NCI-H1417 (cell line): ENCODE results near the gene TMPRSS12.
"Not testable (repeated sequence)": the region's sequence is repeated elsewhere in the genome, so short reads cannot be mapped to it uniquely, and the experiment has no call there.

Experiments used
- DNase-seq, 3 experiments: peaks; one replicate each; lab custom pipeline; 2025; lab: John Stamatoyannopoulos, UW

TMPRSS12 gene

GRCh38 chr12:50859621-50860310 is 17.0 kb downstream of the TMPRSS12 start:
- no peak for DNase-seq

GRCh38 chr12:50862316-50862715 is 19.6 kb downstream of the TMPRSS12 start:
- no peak for DNase-seq

- no peak for DNase-seq
Measured at GRCh38 chr12:50865266-50865665, 22.5 kb downstream of the TMPRSS12 start.

- DNase-seq: not testable (repeated sequence)
Measured at GRCh38 chr12:50868881-50869280, 26.2 kb downstream of the TMPRSS12 start.

- DNase-seq: no peak
Measured at GRCh38 chr12:50882563-50882962, 39.8 kb downstream of the TMPRSS12 start.

- DNase-seq: no peak
Measured at GRCh38 chr12:50887191-50887590, 44.5 kb downstream of the TMPRSS12 start.

GRCh38 chr12:50888666-50889065 is 45.9 kb downstream of the TMPRSS12 start:
- DNase-seq: no peak

- DNase-seq: no peak
Measured at GRCh38 chr12:50894241-50894640, 51.5 kb downstream of the TMPRSS12 start.

- DNase-seq: no peak
Measured at GRCh38 chr12:50901685-50902113, 59.0 kb downstream of the TMPRSS12 start.

- not testable (repeated sequence) for DNase-seq
Measured at GRCh38 chr12:50908479-50908878, 65.8 kb downstream of the TMPRSS12 start.

GRCh38 chr12:50912361-50912760 is 69.6 kb downstream of the TMPRSS12 start:
- not testable (repeated sequence) for DNase-seq

GRCh38 chr12:50913224-50913623 is 70.5 kb downstream of the TMPRSS12 start:
- no peak for DNase-seq

- no peak for DNase-seq
Measured at GRCh38 chr12:50914872-50915484, 72.3 kb downstream of the TMPRSS12 start.

GRCh38 chr12:50916292-50916691 is 73.6 kb downstream of the TMPRSS12 start:
- no peak for DNase-seq

GRCh38 chr12:50918584-50919316 is 76.0 kb downstream of the TMPRSS12 start:
- no peak for DNase-seq

GRCh38 chr12:50922820-50923219 is 80.1 kb downstream of the TMPRSS12 start:
- no peak for DNase-seq

GRCh38 chr12:50923361-50924130 is 80.8 kb downstream of the TMPRSS12 start:
- peak in 1 of 3 experiments; percentile 42 for DNase-seq

- peak in 1 of 3 experiments; percentile 68 for DNase-seq
Measured at GRCh38 chr12:50924131-50924438, 81.4 kb downstream of the TMPRSS12 start.

GRCh38 chr12:50924439-50925341 is 82.0 kb downstream of the TMPRSS12 start:
- DNase-seq: peak; percentile 82 to 98 (median 91)

GRCh38 chr12:50925342-50925651 is 82.6 kb downstream of the TMPRSS12 start:
- DNase-seq: peak in 1 of 3 experiments; percentile 78

GRCh38 chr12:50925920-50926319 is 83.2 kb downstream of the TMPRSS12 start:
- DNase-seq: no peak
